Embryonic facial prominence (tissue), 1 donor: ENCODE measurements around the gene SOCS4.
"Not testable (repeated sequence)": the region's sequence is repeated elsewhere in the genome, so short reads cannot be mapped to it uniquely, and the experiment has no call there.

Source experiments
- DNase-seq: peaks from one replicate; pipeline ENCODE4 v3.0.0-alpha.2; 2016; ENCODE audit errors: extremely low spot score

SOCS4 gene

GRCh38 chr14:55026793-55027561, at the start of gene SOCS4, which contains the start of gene WDHD1:
Gene SOCS4 (plus strand): TSS chr14:55027236. CDS start chr14:55043042, 15,806 bp downstream.
Gene WDHD1 (minus strand): TSS chr14:55027099. CDS start chr14:55026787, 312 bp downstream.
- peak; percentile 83 for DNase-seq

- no peak for DNase-seq
Measured at GRCh38 chr14:54979039-54979438, 48.0 kb upstream of the SOCS4 start.

- no peak for DNase-seq
Measured at GRCh38 chr14:54981698-54982097, 45.3 kb upstream of the SOCS4 start.

DNA sequence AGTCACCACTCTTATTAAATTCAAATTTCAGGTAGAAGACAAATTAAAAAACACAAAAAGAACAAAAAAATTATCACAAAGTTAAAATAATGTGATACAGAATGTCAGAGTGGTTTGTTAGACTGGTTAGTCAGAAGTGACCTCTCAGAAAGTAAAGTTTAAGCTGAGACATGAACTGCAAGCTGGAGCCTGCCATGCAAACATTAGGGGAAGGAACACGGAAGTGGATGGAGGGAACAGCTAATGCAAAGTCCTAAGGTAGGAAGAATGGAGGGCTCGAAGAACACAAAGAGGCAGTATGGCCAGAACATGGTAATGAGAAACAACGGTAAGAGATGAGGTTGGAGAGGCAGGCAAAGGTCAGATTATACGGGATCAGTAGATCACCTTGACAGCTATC, 41.9 kb upstream of the SOCS4 start:
- DNase-seq: no peak

GRCh38 chr14:55000381-55000780, 26.7 kb upstream of the SOCS4 start:
- DNase-seq: no peak

DNA sequence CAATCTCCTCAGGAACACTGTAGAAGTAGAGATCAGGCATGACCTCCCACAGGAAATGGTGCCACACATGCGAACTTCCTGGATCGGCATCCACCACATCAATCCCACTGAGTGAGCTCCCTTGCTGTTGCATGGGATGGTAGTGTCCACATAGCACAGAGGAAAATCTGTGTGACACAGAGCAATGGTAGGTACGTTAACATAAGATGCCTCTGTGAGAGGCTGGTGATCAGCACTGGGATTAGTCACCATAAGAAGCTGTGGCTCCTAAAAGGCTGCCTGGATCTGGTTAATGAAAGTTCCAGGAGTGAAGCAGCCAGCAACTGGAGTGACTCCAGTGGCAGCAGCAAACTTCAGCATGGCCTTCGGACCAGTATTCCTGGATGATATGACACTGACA, 22.0 kb upstream of the SOCS4 start:
- DNase-seq: no peak

DNA sequence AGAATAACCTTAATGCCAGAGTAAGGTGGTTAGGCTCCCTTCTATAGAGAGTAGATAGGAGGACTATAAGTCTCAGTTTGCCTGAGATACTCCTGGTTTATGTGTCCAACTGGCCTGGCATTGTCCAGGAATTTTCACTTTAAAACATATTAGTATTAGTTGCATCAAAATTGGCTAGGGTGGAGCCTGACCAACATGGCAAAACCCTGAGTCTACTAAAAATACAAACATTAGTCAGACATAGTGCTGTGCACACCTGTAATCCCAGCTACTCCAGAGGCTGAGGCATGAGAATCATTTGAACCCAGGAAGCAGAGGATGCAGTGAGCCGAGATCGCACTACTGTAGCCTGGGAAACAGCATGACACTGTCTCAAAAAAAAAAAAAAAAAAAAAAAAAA, 12.0 kb upstream of the SOCS4 start:
- DNase-seq: no peak

GRCh38 chr14:55019968-55020554, 7.0 kb upstream of the SOCS4 start:
- no peak for DNase-seq

DNA sequence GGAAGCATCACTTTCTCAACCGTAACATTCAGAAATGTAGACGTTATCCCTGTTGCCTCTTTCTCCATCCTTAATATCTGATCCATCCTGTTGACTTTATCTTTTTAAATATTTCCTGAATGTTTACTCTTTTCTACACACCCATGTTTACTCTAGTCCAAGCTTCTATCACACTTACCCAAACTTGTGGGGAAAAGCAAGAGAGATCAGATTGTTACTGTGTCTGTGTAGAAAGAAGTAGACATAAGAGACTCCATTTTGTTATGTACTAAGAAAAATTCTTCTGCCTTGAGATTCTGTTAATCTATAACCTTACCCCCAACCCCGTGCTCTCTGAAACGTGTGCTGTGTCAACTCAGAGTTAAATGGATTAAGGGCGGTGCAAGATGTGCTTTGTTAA, 2.7 kb upstream of the SOCS4 start:
- DNase-seq: not testable (repeated sequence)

DNA sequence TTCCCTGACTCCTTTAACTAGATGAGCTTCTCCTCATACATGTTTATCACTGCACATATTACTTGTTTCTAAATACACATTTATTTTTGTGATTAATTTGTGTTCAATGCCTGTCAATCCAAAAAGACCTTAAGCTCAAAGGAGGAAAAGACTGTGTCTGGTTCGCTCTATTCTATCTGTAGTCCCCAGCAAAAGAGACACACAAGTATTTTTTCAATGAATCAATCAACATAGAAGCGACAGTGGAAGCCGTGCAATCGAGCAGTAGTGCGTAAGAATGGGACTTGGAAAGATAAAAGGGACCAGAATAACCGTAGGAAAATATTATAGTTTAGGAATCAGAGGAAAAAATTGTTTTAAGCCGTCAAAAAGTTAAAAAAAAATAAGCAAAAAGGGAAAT, 1.1 kb upstream of the SOCS4 start:
- no peak for DNase-seq

GRCh38 chr14:55026441-55026792, 619 bp upstream of the SOCS4 start:
- no peak for DNase-seq

DNA sequence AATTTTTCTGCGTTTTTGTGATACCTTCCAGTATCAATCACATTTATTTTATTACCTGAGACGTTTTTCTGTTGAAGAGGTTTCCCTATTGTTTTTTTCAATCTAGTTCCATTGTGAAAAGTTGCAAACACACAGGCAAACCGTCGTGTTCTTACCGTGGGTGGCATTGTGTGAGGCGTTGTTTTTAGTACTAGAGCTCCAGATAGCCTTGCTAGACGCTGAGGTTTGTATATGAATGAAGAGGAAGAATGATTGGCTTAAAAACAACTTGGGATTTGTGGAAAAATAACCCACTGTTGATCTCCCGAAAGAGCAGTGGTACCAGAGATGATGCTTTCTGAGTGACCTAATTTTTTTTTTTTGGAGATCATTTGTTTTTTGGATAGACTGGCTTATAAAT, 1.0 kb downstream of the SOCS4 start:
- DNase-seq: no peak

DNA sequence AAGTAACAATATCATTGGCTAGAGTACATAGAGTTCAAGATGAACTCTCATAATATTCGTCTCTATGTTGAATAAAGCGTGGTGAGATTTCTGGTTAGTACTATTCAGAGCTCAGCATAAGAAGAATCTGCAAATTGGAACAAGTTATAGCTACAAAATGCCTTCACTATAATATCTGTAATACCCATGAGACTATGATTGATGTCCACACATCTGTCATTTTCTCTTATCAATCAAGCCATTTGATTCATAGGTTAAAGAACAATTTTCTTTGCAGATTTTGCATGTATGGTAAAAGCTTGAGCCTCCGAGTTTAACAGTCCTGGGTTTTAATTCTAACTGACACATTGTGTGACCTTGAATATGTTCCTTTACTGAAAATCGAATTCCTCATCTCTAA, 1.4 kb downstream of the SOCS4 start:
- DNase-seq: no peak

DNA sequence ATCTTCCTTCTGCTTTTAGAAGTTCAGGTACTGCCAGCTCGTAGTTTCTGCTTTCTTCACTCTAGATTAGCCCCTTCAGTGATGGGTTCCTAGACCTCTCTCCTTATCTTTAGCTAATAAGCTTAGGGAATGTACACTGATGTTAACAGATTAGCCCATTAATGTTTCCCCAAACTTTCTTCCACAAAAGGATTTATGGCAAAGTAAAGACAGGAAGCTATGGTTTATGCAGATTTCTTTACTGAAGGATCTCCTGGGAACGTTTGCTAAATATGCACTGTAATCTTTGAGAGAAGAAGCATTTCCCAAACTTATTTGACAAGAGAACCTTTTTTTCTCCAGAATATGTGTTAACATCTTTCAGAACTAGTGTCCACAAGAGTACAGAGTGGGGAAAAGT, 4.2 kb downstream of the SOCS4 start:
- DNase-seq: no peak

DNA sequence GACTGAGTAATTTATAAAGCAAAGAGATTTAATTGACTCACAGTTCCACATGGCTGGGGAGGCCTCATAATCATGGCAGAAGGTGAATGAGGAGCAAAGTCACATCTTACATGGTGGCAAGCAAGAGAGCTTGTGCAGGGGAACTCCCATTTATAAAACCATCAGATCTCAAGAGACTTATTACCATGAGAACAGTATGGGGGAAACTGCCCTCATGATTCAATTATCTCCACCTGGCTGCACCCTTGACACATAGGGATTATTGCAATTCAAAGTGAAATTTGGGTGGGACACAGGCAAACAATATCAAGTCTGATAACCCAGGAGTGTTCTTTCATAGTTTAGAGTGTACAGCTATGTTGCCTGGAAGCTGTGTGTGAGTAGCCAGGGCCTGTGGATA, 11.0 kb downstream of the SOCS4 start:
- DNase-seq: not testable (repeated sequence)

GRCh38 chr14:55038708-55039107, 11.7 kb downstream of the SOCS4 start:
- no peak for DNase-seq

DNA sequence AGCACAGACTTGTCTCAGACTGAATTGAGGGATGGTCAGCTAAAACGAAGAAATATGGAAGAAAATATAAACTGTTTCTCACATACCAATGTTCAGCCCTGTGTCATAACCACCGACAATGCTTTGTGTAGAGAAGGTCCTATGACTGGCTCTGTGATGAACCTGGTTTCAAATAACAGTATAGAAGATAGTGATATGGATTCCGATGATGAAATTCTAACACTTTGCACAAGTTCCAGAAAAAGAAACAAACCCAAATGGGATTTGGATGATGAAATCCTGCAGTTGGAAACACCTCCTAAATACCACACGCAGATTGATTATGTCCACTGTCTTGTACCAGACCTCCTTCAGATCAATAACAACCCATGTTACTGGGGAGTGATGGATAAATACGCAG, 16.5 kb downstream of the SOCS4 start:
- DNase-seq: no peak

- DNase-seq: no peak
Measured at GRCh38 chr14:55045087-55045486, 18.1 kb downstream of the SOCS4 start.

- no peak for DNase-seq
Measured at GRCh38 chr14:55047301-55048053, 20.4 kb downstream of the SOCS4 start.

- no peak for DNase-seq
Measured at GRCh38 chr14:55048900-55049436, 21.9 kb downstream of the SOCS4 start.

- no peak for DNase-seq
Measured at GRCh38 chr14:55051165-55051422, 24.1 kb downstream of the SOCS4 start.

DNA sequence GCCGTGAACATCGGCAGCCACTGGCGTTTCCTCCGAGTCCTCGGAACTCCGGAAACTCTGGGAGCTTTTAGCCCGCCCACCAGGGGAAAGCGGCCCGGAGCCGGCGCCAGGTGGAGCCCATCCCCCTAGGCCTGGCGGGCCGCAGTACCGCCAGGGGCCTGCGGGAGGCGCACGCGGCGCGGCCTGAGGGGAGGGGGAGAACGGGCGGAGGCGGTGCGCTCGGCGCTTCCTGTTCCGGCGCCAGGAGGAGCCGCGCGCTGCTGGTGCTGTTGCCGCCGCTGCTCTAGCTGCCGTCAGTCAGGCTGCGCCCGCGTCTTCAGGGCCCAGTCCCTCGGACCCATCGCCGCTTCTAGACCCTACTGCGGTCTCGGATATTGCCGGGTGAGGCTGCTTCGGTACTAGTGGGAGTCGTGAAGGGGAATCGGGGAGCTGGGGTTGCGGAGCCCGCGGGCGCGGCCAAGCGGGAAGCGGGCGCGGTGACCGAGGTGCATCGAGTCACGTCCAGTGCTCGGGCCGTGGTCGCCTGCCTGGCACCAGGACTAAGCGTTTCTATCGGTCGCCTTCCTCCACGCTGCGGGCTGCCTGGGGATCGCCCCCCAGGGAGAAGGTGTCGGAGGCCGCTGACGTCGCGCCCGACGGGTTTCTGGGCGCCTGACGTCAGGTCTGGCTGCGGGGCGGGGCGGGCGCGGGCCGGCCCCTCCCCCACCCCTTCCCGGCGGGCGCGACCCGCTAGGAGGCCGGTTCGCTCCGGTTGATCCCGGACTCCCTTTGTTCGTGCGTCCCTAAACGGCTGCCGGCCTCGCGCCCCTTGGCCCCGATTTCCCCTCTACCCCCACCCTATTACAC, 24.6 kb downstream of the SOCS4 start, which contains the start of gene MAPK1IP1L:
Gene MAPK1IP1L, plus strand, starts transcription at position 225 of the 846 bp plus-strand sequence. CDS start 10,037 bp downstream, outside the sequence.
- DNase-seq: peak; percentile 92
